Prostate gland (tissue), 2 donors: ENCODE data around the gene TBC1D3I.
"Not testable (repeated sequence)": the region's sequence is repeated elsewhere in the genome, so short reads cannot be mapped to it uniquely, and the experiment has no call there.

Experiments
- POLR2A ChIP-seq: fragments of 450-650 bp; IDR thresholded peaks from one replicate; pipeline ENCODE4 v1.6.1; 2016; ENCODE audit warnings: antibody characterized with exemption, mild to moderate bottlenecking
- TF ChIP-seq, protein P1 (sequence below), 4 experiments: fragments of 200-600 bp in 2 of 4; fragments of 450-650 bp in 2 of 4; sonication (generic) in 2 of 4; IDR thresholded peaks; 1 replicate in 3 of 4; 2 replicates in 1 of 4; pipeline ENCODE4 v1.5.1; 2016 to 2019; ENCODE audit warnings: antibody characterized with exemption in 4 of 4, mild to moderate bottlenecking in 2 of 4, moderate library complexity in 2 of 4

DNA sequence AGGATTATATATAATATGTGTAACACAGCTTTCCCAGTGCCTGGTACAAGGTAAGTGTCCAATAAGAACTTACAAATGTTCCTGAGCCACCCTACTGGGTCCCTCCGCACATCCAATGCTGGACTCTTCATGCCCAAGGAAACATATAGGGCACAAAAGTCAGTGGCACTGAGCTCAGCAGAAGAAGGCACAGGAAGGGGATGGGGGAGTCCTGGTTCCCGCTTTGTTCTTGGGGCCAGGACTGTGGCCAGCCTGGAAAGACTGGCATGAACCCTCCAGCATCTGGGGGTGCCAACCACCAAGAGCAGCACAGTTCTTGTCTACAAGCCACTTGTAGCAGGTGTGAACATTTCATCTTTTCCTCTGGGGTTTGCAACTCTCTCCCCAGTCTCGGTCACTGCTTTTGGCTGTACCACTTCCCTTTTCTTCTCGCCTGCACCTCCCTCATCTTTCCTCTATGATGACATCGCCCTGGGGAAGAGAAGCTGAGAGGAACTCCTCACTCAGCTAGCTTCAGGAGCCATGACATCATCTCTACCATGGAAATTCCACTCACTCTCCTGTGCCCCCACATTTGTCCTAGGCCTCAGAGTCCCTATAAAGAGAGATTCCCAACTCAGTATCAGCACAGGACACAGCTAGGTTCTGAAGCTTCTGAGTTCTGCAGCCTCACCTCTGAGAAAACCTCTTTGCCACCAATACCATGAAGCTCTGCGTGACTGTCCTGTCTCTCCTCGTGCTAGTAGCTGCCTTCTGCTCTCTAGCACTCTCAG, 53.7 kb downstream of the TBC1D3I start, which contains the start of gene CCL4L2:
- TF ChIP-seq, protein P1, sequence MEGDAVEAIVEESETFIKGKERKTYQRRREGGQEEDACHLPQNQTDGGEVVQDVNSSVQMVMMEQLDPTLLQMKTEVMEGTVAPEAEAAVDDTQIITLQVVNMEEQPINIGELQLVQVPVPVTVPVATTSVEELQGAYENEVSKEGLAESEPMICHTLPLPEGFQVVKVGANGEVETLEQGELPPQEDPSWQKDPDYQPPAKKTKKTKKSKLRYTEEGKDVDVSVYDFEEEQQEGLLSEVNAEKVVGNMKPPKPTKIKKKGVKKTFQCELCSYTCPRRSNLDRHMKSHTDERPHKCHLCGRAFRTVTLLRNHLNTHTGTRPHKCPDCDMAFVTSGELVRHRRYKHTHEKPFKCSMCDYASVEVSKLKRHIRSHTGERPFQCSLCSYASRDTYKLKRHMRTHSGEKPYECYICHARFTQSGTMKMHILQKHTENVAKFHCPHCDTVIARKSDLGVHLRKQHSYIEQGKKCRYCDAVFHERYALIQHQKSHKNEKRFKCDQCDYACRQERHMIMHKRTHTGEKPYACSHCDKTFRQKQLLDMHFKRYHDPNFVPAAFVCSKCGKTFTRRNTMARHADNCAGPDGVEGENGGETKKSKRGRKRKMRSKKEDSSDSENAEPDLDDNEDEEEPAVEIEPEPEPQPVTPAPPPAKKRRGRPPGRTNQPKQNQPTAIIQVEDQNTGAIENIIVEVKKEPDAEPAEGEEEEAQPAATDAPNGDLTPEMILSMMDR (IDR thresholded peaks at IDR 0.05) = not testable (repeated sequence)
- not testable (repeated sequence) for TF ChIP-seq POLR2A
